ENCODE measurements around the gene EFCAB7. TPM values are rescaled to one million over a fixed set of nuclear protein-coding genes. Genes with fewer than 3 reads are reported as not detected.

Gene EFCAB7
- polyA plus RNA-seq, 1 donor (not counting 4 experiments of a cell fraction or from before 2014, with no cell fraction given): 4.9 TPM

GRCh38 chr1:63557365-63557987 is 34.2 kb downstream of the EFCAB7 start:
- no peaks in the 10 kb centered on the region for H3K9me1 ChIP-seq (ENCODE audit: control insufficient read depth, extremely low read depth, insufficient read depth, low read length)
- peak; percentile 23 for FAIRE-seq
- no peaks in the 10 kb centered on the region for H3K4me1 ChIP-seq (ENCODE audit: control insufficient read depth, extremely low read depth, insufficient read depth, low read length)
- H3K9ac ChIP-seq (ENCODE audit: control insufficient read depth, extremely low read depth, insufficient read depth, low read length): no peak overlapping the region
- DNase-seq (ENCODE audit: low read depth, low spot score): no peak
- no peak overlapping the region for H3K27ac ChIP-seq (ENCODE audit: control insufficient read depth, insufficient read depth, low read length)
- no peak overlapping the region for H3K4me3 ChIP-seq (ENCODE audit: control insufficient read depth in 2 of 3, extremely low read depth in 1 of 3, insufficient read depth in 2 of 3, low read depth in 1 of 3, low read length in 3 of 3)
- H3K4me2 ChIP-seq (ENCODE audit: control insufficient read depth, extremely low read depth, insufficient read depth, low read depth, low read length): no peak overlapping the region
- H3K27me3 ChIP-seq (ENCODE audit: control insufficient read depth, extremely low read depth, insufficient read depth, low read length): no peaks in the 10 kb centered on the region
- H3K79me2 ChIP-seq (ENCODE audit: control insufficient read depth, insufficient read depth, low read length): no peaks in the 10 kb centered on the region
- dilution Hi-C loops (cut with MboI; ENCODE audit: extremely low pct_ligation_motif_present, low sequenced_read_pairs): no loop called here
- peak overlapping the region; percentile 54 for H2AFZ ChIP-seq (ENCODE audit: control insufficient read depth, low read length)
- no peaks in the 10 kb centered on the region for H3K36me3 ChIP-seq (ENCODE audit: control insufficient read depth in 2 of 2, extremely low read depth in 1 of 2, insufficient read depth in 2 of 2, low read length in 2 of 2)
- H4K20me1 ChIP-seq (ENCODE audit: control insufficient read depth, extremely low read depth, insufficient read depth, low read length): no peaks in the 10 kb centered on the region
- H3K9me3 ChIP-seq (ENCODE audit: control insufficient read depth, low read depth, low read length): no peaks in the 10 kb centered on the region
- TF ChIP-seq EZH2 (IDR thresholded peaks at IDR 0.05; ENCODE audit: low read length): no peak
- TF ChIP-seq, protein P1, sequence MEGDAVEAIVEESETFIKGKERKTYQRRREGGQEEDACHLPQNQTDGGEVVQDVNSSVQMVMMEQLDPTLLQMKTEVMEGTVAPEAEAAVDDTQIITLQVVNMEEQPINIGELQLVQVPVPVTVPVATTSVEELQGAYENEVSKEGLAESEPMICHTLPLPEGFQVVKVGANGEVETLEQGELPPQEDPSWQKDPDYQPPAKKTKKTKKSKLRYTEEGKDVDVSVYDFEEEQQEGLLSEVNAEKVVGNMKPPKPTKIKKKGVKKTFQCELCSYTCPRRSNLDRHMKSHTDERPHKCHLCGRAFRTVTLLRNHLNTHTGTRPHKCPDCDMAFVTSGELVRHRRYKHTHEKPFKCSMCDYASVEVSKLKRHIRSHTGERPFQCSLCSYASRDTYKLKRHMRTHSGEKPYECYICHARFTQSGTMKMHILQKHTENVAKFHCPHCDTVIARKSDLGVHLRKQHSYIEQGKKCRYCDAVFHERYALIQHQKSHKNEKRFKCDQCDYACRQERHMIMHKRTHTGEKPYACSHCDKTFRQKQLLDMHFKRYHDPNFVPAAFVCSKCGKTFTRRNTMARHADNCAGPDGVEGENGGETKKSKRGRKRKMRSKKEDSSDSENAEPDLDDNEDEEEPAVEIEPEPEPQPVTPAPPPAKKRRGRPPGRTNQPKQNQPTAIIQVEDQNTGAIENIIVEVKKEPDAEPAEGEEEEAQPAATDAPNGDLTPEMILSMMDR (optimal IDR thresholded peaks at IDR 0.05 in 1 of 3, IDR thresholded peaks at IDR 0.05 in 1 of 3, conservative IDR thresholded peaks at IDR 0.05 in 1 of 3; ENCODE audit: extremely low read depth in 1 of 3, insufficient read depth in 2 of 3, low read length in 3 of 3): peak; percentile 49 to 60 (median 59)

DNA sequence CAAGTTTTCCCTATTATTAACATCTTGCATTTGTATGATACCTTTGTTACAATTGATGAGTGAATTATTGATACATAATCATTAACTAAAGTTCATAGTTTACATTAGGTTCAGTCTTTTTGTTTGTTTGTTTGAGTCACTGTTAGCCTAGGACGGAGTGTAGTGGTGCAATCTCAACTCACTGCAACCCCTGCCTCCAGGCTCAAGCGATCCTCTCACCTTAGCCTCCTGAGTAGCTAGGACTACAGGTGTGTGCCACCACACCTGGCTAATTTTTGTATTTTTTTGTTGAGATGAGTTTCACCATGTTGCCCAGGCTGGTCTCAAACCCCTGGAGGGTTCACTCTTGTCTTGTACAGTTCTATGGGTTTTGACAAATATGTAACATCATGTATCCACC is 36.0 kb downstream of the EFCAB7 start:
- dilution Hi-C loops (cut with MboI; ENCODE audit: extremely low pct_ligation_motif_present, low sequenced_read_pairs): no loop called here
- FAIRE-seq: no peak
- H3K36me3 ChIP-seq (ENCODE audit: control insufficient read depth in 2 of 2, extremely low read depth in 1 of 2, insufficient read depth in 2 of 2, low read length in 2 of 2): no peaks in the 10 kb centered on the region

More for the DNA sequence above, 36.0 kb downstream of the EFCAB7 start:
- TF ChIP-seq, protein P1 (optimal IDR thresholded peaks at IDR 0.05 in 1 of 3, IDR thresholded peaks at IDR 0.05 in 1 of 3, conservative IDR thresholded peaks at IDR 0.05 in 1 of 3; ENCODE audit: extremely low read depth in 1 of 3, insufficient read depth in 2 of 3, low read length in 3 of 3): no peak
- no peak for TF ChIP-seq EZH2 (IDR thresholded peaks at IDR 0.05; ENCODE audit: low read length)
- no peaks in the 10 kb centered on the region for H3K9me1 ChIP-seq (ENCODE audit: control insufficient read depth, extremely low read depth, insufficient read depth, low read length)
- H3K4me3 ChIP-seq (ENCODE audit: control insufficient read depth in 2 of 3, extremely low read depth in 1 of 3, insufficient read depth in 2 of 3, low read depth in 1 of 3, low read length in 3 of 3): no peak overlapping the region
- H4K20me1 ChIP-seq (ENCODE audit: control insufficient read depth, extremely low read depth, insufficient read depth, low read length): no peaks in the 10 kb centered on the region
- no peaks in the 10 kb centered on the region for H3K27me3 ChIP-seq (ENCODE audit: control insufficient read depth, extremely low read depth, insufficient read depth, low read length)
- no peak overlapping the region for H3K9ac ChIP-seq (ENCODE audit: control insufficient read depth, extremely low read depth, insufficient read depth, low read length)
- no peak overlapping the region for H3K4me2 ChIP-seq (ENCODE audit: control insufficient read depth, extremely low read depth, insufficient read depth, low read depth, low read length)
- no peak overlapping the region for H2AFZ ChIP-seq (ENCODE audit: control insufficient read depth, low read length)
- no peaks in the 10 kb centered on the region for H3K4me1 ChIP-seq (ENCODE audit: control insufficient read depth, extremely low read depth, insufficient read depth, low read length)
- no peak overlapping the region for H3K27ac ChIP-seq (ENCODE audit: control insufficient read depth, insufficient read depth, low read length)
- no peak for DNase-seq (ENCODE audit: low read depth, low spot score)
- no peaks in the 10 kb centered on the region for H3K79me2 ChIP-seq (ENCODE audit: control insufficient read depth, insufficient read depth, low read length)
- no peaks in the 10 kb centered on the region for H3K9me3 ChIP-seq (ENCODE audit: control insufficient read depth, low read depth, low read length)
